Esophagus muscularis mucosa (tissue), 4 donors: ENCODE data around the gene DVL1. TPM values are rescaled to one million over a fixed set of nuclear protein-coding genes. Genes with fewer than 3 reads are reported as not detected.

Experiments used
- DNase-seq: peaks from one replicate; pipeline ENCODE4 v3.0.0-alpha.2; 2017; ENCODE audit errors: extremely low spot score
- H3K27ac ChIP-seq, 4 donors: fragments of 200-600 bp; sonication (generic); replicated peaks in 1 of 4; 1 replicate in 3 of 4; 2 replicates in 1 of 4; pipeline ENCODE4 v1.5.1; 2016 to 2019; ENCODE audit warnings: mild to moderate bottlenecking in 1 of 4
- H3K27me3 ChIP-seq, 4 donors: fragments of 200-600 bp; sonication (generic); one replicate each; pipeline versions ENCODE4 v1.5.1 to v1.6.0; 2016 to 2019
- H3K36me3 ChIP-seq, 4 donors: fragments of 200-600 bp; sonication (generic); one replicate each; pipeline ENCODE4 v1.5.1; 2016 to 2019
- H3K4me1 ChIP-seq, 4 donors: fragments of 200-600 bp; sonication (generic); one replicate each; pipeline ENCODE4 v1.5.1; 2016 to 2019
- H3K4me3 ChIP-seq, 4 donors: fragments of 200-600 bp; sonication (generic); 1 replicate in 2 of 4; 2 replicates in 2 of 4; pipeline ENCODE4 v1.5.1; 2016 to 2019; ENCODE audit warnings: mild to moderate bottlenecking in 4 of 4, moderate library complexity in 1 of 4
- H3K9me3 ChIP-seq, 4 donors: fragments of 200-600 bp; sonication (generic); 1 replicate in 3 of 4; 2 replicates in 1 of 4; pipeline ENCODE4 v1.5.1; 2016 to 2019
- EP300 ChIP-seq: sonication (generic); formaldehyde crosslinking; IDR thresholded peaks from one replicate; pipeline ENCODE4 v1.6.1; 2017; ENCODE audit warnings: antibody characterized with exemption
- POLR2A ChIP-seq: fragments of 450-650 bp; IDR thresholded peaks from one replicate; pipeline ENCODE4 v1.6.1; 2017; ENCODE audit warnings: antibody characterized with exemption, moderate library complexity, mild to moderate bottlenecking, low read depth
- POLR2AphosphoS5 ChIP-seq, 2 donors: sonication (generic); formaldehyde crosslinking; IDR thresholded peaks; one replicate each; pipeline ENCODE4 v1.6.1; 2017; ENCODE audit warnings: antibody characterized with exemption in 2 of 2
- WGBS: methylation state at CpG from one replicate; pipeline ENCODE4 v1.1.5; 2018; 5-methylcytosine and 5-hydroxymethylcytosine counted together
- intact Hi-C: fragments of 100-400 bp; cut with DNase I; formaldehyde crosslinking; loops from one replicate; pipeline ENCODE4 v1.15.1; 2023
- total RNA-seq, 4 donors: library from RNA; depleted of rRNA; stranded (reverse); fragments of >200 nt; gene quantifications; one replicate each; pipeline versions ENCODE4 v1.1.0 to v1.2.1, GENCODE V29; 2016
- TF ChIP-seq, protein P1 (sequence below), 3 experiments: fragments of 200-600 bp in 2 of 3; fragments of 450-650 bp in 1 of 3; sonication (generic) in 2 of 3; IDR thresholded peaks; one replicate each; pipeline ENCODE4 v1.5.1; 2017 to 2019; ENCODE audit warnings: antibody characterized with exemption in 3 of 3, mild to moderate bottlenecking in 2 of 3, moderate library complexity in 1 of 3

DVL1 gene
- total RNA-seq, 4 donors from 2014 or later, result 66.9 to 141 (median 114) TPM

DNA sequence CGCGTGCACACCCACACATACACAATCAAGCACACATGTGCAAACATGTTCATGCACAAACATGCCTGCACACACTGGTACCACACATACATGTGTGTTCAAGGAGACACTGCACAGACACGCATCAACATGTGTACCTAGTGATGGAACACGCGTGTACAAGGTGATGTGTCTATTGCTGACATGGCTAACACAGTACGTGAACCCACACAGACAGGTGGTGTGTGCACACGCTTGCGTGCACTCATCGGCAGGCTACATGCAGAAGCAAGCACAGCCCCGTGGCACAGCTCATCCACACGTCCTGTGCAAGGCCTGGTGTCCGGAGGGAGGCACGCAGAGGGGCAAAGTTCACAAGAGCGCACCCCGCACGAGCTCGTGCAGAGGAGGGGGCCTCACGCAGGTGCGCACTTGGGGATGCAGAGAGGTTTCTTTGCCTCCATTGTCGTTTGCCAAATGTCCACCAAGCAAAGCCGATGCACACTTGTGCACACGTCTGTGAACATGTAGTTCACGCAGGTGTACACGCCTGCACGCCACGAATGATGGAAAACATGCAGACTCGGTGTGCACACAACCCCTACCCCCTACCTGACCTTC, 42.5 kb downstream of the DVL1 start:
- no peak for DNase-seq
- Histone ChIP-seq H3K4me1 (peaks cover 48 to 68% (median 61%) of the 10 kb centered on the region in 4 donors), H3K27me3 (no peaks in the 10 kb centered on the region), H3K9me3 (no peaks in the 10 kb centered on the region), H3K27ac (peak overlapping the region; percentile 83 to 96 (median 94)), H3K36me3 (peaks cover 9 to 24% (median 22%) of the 10 kb centered on the region in 4 donors), H3K4me3 (peak overlapping the region; percentile 67 to 91 (median 81))
- intact Hi-C loops, result no loop called here
- no peak for TF ChIP-seq POLR2AphosphoS5 (IDR thresholded peaks at IDR 0.05)
- WGBS, result 32% methylated on average over 17 of the region's 27 CpGs

DNA sequence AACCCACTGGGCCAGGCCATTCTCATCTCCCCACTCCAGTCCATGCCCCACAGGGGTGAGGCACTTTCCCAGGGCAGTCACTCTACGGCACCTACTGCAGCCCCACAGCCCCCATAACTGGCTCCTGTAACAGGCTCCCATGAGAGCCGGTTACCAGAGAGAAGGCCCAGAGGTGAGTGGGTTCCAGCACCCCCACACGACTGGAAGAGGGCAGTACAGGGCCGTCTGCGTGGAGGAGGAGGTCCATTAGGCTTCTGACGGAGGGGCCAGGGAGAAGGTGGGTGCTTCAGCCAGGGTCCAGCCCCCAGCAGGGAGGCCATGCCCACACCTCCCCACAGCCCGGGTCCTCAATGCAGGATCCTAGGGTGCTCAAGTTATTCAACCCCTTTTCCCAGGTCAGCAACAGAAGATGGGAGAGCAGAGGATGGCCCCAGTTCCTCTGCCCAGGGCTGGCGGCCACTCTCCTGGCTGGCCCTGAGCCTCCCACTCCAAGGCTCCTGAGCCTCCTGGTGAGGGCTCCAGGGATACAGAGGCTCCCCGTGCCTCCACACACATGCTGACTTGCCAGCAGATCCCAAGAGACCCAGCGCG, 43.1 kb downstream of the DVL1 start:
- intact Hi-C loops, result no loop called here
- Histone ChIP-seq H3K27ac (peak overlapping the region; percentile 79 to 87 (median 84)), H3K9me3 (no peaks in the 10 kb centered on the region), H3K4me1 (peaks cover 48 to 68% (median 61%) of the 10 kb centered on the region in 4 donors), H3K4me3 (peak overlapping the region; percentile 67 to 91 (median 81)), H3K36me3 (peaks cover 3 to 18% (median 16%) of the 10 kb centered on the region in 4 donors), H3K27me3 (no peaks in the 10 kb centered on the region)
- TF ChIP-seq, protein P1, sequence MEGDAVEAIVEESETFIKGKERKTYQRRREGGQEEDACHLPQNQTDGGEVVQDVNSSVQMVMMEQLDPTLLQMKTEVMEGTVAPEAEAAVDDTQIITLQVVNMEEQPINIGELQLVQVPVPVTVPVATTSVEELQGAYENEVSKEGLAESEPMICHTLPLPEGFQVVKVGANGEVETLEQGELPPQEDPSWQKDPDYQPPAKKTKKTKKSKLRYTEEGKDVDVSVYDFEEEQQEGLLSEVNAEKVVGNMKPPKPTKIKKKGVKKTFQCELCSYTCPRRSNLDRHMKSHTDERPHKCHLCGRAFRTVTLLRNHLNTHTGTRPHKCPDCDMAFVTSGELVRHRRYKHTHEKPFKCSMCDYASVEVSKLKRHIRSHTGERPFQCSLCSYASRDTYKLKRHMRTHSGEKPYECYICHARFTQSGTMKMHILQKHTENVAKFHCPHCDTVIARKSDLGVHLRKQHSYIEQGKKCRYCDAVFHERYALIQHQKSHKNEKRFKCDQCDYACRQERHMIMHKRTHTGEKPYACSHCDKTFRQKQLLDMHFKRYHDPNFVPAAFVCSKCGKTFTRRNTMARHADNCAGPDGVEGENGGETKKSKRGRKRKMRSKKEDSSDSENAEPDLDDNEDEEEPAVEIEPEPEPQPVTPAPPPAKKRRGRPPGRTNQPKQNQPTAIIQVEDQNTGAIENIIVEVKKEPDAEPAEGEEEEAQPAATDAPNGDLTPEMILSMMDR (IDR thresholded peaks at IDR 0.05), result no peak
- TF ChIP-seq POLR2AphosphoS5 (IDR thresholded peaks at IDR 0.05) (no peak), EP300 (no peak)
- no peak for DNase-seq
- WGBS, result 28% methylated on average over 6 of the region's 11 CpGs

DNA sequence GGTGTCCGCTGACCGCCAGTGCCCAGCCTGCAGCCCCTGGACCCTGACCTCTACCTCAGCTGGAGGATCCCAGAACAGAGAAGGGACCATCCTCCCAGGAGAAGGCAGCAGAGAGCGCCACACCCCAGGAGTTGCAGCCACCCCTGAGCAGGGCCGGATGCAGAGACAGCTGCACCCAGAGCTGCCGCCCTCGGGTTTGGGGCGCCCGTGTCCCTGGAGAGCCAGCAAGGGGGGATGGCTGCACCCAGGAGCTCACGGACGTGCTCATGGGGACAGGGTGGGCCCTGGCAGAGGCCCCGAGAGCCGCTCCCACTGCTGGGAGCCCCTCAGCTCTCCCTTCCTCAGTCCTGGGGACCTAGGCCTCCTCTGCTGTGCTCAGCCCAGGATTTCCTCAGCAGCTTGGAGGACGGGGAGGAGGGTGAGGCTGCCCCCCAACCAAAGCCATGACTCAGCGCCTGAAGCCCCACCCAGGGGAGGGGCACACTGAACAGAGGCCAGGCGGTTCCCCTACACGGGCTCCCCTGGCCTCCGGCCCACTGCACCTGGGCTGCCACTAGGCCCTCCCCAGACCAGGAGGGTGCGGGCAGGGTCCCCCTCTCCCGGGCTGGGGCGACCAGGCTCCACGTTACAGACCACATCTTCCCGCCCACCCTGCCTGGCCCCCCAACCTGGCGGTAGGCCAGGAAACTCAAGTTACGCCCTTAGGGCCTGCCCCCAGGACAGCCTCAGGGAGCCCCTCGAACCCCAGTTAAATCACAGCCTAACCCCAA, 43.7 kb downstream of the DVL1 start:
- peak overlapping the region; percentile 67 to 91 (median 81) for H3K4me3 ChIP-seq

DNA sequence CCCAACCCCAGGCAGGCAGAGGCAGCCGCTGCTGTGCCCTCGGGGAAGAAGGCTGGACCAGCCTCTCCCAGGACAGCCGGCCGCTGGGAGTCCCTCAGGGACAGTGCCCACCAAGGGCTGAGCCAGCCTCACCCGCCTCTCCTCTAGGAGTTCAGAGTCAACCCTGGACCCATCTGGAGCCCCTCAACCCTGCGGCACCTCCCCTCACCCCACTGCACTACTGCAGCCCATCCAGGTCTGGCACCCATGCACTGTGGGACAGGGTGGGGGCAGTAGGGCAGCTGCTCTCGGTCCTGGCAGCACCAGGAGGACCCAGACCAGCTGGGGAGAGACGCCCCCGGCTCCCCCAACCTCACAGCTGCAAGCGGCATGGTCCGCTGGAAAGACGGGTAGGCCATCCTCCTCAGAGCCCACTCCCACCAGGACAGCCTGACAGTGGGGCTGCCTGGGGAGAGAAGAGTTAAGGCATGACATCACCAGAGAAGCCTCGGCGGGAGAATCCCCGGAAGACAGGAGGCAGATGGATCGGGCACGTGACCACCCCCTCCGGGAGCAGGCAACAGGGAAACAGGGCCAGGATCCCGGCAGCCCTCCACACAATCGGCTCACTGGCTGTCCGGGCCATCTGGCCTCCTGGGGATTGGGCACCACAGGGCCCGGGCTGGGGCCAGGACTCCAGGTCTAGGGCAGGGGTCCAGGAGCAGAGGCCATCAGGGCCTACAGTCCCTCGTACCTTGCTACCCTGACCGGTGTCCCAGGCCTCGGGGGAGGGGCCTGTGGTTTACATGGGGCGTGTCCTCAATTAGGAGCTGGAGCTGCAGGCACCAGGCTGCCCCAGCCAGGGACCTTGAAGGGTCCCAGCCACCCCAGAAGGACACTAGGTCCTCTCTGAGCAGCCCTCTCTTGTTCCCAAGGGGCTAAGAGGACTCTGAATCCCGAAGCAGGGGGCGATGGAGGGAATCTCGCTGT, 44.6 kb downstream of the DVL1 start:
- DNase-seq, result peak; percentile 96
- Histone ChIP-seq H3K4me3 (peak overlapping the region; percentile 67 to 91 (median 81)), H3K36me3 (peaks cover 0 to 13% (median 7%) of the 10 kb centered on the region in 4 donors), H3K27ac (peak overlapping the region; percentile 79 to 87 (median 84)), H3K9me3 (no peaks in the 10 kb centered on the region), H3K4me1 (peaks cover 44 to 57% (median 55%) of the 10 kb centered on the region in 4 donors), H3K27me3 (no peaks in the 10 kb centered on the region)
- intact Hi-C loops, result no loop called here
- 20% methylated on average over 16 of the region's 29 CpGs for WGBS
- peak; percentile 41 to 88 for TF ChIP-seq POLR2AphosphoS5 (IDR thresholded peaks at IDR 0.05)
- TF ChIP-seq, protein P1 (IDR thresholded peaks at IDR 0.05), result no peak

More for the DNA sequence above, 43.7 kb downstream of the DVL1 start:
- TF ChIP-seq POLR2A (no peak), EP300 (no peak), POLR2AphosphoS5 (IDR thresholded peaks at IDR 0.05) (peak; percentile 40 to 55)
- no peaks in the 10 kb centered on the region for H3K9me3 ChIP-seq
- intact Hi-C loops, result no loop called here
- peaks cover 48 to 66% (median 61%) of the 10 kb centered on the region in 4 donors for H3K4me1 ChIP-seq
- WGBS, result 13% methylated on average over 4 of the region's 25 CpGs
- peak; percentile 93 for DNase-seq
- H3K36me3 ChIP-seq, result peaks cover 0 to 13% (median 10%) of the 10 kb centered on the region in 4 donors
- no peaks in the 10 kb centered on the region for H3K27me3 ChIP-seq
- H3K27ac ChIP-seq, result peak overlapping the region; percentile 79 to 87 (median 84)

DNA sequence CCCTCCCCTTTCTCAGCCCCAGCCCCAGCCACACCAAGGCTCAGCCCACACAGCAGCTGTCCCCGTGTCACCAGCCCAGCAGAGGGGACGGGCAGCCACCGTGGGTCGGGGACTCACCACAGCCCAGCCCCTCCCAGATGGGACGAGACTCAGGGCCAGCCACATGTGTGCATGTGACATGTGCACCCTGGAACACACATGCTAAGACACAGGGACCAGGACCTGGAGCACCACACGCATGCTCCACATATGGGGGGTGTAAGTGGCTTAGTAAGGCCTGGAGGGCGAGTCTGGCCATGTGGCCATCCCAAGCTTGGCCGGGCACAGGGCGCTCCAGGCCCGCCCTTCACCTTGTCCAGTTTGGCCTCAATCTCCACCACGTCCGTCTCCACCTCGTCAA, 45.5 kb downstream of the DVL1 start:
- peak overlapping the region; percentile 79 to 87 (median 84) for H3K27ac ChIP-seq
- no peak for DNase-seq
- intact Hi-C loops, result no loop called here

More for the DNA sequence above, 45.5 kb downstream of the DVL1 start:
- H3K27me3 ChIP-seq, result no peaks in the 10 kb centered on the region
- TF ChIP-seq POLR2AphosphoS5 (IDR thresholded peaks at IDR 0.05), result no peak
- TF ChIP-seq, protein P1 (IDR thresholded peaks at IDR 0.05), result no peak
- no peak for TF ChIP-seq POLR2A
- TF ChIP-seq EP300, result no peak
- peak overlapping the region in 1 of 4 donors; percentile 67 for H3K4me3 ChIP-seq
- H3K36me3 ChIP-seq, result peaks cover 0 to 21% (median 11%) of the 10 kb centered on the region in 4 donors
- 80% methylated on average over 4 of the region's 13 CpGs for WGBS
- H3K4me1 ChIP-seq, result peaks cover 38 to 55% (median 46%) of the 10 kb centered on the region in 4 donors
- H3K9me3 ChIP-seq, result no peaks in the 10 kb centered on the region
